GM13977 (cell line): ENCODE measurements around the gene KAZN.

ENCODE experiments used
- DNase-seq: peaks from one replicate; pipeline ENCODE4 v3.0.0; 2012; ENCODE audit warnings: low spot score
- in situ Hi-C: fragments of 300-500 bp; cut with MboI; formaldehyde crosslinking; loops from one replicate; pipeline ENCODE4 v1.12.0; 2022; ENCODE audit warnings: low sequenced_read_pairs, low pct_unique_long_range_greater_than_20kb, mixed read lengths, inconsistent platforms; ENCODE audit not compliant: unreplicated experiment
- TF ChIP-seq, protein P1 (sequence below): IDR thresholded peaks from 2 replicates; pipeline ENCODE4 v1.5.1; 2012; ENCODE audit warnings: mild to moderate bottlenecking, control low read depth; ENCODE audit not compliant: insufficient read depth; ENCODE audit errors: extremely low read depth, missing control alignments

KAZN gene

DNA sequence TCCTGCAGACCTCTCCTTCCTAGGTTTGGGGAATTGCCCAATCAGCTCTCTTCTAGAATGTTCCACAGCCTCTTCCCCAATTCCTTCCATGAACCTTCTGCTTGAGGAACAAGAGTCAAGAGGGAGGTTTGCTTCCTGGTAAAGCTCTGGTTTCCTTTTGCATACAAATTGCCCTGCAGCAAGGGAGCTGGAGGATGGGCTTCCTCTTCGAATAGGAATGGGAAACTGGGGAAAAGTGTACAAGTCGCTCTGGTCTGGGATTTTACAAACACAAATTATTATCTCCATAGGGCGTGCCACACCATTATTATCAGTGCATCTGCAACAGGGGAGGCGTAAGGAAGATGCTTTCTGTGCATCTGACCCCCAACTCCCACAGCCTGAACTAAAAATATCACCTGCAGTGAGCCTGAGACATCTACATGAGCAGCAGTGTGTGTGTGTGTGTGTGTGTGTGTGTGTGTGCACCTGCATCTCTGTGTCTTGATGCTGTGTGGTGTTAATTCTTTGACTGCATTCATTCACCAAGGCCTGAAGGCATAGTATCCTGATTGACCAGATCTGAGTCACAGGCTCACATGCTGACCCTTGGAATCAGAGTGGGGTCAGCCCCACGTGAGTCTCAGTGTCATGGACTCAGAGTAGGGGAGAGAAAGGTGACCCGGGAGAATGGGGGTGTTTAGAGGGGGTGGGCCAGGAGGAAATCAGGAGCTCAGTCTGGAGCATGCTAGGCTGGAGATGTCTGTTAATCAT lies 272.9 kb downstream of the KAZN start:
- in situ Hi-C loops = no loop called here
- DNase-seq = no peak
- TF ChIP-seq, protein P1, sequence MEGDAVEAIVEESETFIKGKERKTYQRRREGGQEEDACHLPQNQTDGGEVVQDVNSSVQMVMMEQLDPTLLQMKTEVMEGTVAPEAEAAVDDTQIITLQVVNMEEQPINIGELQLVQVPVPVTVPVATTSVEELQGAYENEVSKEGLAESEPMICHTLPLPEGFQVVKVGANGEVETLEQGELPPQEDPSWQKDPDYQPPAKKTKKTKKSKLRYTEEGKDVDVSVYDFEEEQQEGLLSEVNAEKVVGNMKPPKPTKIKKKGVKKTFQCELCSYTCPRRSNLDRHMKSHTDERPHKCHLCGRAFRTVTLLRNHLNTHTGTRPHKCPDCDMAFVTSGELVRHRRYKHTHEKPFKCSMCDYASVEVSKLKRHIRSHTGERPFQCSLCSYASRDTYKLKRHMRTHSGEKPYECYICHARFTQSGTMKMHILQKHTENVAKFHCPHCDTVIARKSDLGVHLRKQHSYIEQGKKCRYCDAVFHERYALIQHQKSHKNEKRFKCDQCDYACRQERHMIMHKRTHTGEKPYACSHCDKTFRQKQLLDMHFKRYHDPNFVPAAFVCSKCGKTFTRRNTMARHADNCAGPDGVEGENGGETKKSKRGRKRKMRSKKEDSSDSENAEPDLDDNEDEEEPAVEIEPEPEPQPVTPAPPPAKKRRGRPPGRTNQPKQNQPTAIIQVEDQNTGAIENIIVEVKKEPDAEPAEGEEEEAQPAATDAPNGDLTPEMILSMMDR = no peak

DNA sequence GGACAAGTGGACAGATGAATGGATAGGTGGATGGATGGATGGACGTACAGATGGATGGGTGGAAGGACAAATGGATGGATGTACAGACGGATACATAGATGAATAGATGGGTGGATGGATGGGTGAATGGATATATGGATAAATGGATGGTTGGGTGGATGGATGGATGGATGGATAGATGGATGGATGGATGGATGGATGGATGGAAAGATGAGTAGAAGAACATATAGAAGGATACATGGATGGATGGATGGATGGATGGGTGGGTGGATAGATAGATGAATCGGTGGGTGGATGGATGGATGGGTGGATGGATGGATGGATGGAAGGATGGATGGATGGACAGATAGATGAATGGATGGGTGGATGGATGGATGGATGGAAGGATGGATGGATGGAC lies 274.3 kb downstream of the KAZN start:
- DNase-seq = no peak
- TF ChIP-seq, protein P1 = no peak
- in situ Hi-C loops = no loop called here

DNA sequence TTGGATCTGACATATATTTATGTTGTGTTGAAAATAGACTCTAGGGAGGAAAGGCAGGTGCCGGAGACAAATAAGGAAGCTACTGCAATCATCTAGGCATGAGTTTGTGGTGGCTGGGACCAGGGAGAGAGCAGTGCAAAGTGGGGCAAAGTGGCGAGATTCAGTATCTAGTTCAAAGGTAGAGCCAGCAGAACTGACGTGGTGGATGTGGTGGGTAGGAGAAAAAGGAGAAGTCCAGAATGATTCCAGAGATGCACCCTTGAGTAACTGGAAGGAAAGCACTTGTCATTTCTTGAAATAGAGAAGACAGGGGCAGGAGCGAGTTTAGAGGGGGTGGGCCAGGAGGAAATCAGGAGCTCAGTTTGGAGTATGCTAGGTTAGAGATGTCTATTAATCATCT lies 275.2 kb downstream of the KAZN start:
- in situ Hi-C loops = no loop called here
- DNase-seq = no peak
- TF ChIP-seq, protein P1 = no peak

DNA sequence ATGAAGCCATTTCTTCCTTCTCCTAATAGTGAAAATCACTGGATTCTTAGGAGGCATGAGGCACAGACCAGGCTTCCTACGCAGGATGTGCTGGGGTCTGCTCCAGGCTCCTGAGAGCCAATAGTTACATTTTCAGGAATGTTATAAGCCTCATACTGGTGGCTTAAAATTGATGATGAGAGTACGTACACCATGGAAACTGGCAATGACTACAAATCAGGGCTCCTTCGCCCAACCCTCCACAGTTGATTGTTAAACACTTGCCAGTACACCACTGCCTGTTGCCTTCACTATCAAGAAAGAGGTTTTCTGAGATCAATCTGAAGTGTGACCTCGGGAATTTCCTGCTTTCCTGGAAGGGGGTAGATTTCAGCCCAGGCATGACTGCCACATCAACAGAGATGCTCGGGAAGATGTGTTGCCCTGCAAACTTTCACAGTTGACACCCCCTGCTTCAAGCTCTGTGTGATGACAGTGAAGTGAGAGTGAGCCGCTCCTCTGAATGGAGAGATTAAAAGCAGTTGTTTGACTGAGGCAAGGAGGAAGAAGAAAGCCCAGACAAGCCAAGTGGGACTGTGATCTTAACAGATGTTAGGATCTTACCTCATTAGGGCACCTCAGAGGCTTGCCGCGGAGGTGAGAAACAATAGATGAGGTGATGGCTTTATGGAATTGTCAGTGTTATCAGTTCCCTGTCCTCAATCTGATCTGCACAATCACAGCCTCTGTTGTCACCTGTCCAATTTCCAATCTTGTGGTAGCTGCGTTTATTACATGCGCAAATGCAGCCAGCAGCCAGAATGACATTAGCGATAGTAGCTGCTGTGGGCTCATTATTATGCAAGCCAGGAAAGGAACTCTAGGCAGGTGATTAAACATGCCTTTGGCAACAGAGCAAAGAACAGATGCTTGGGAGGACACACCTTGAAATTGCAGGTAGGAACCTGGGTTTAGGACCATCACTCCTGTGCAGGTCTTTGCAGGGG lies 277.3 kb downstream of the KAZN start:
- no peak for DNase-seq
- in situ Hi-C loops = no loop called here
- TF ChIP-seq, protein P1 = no peak

DNA sequence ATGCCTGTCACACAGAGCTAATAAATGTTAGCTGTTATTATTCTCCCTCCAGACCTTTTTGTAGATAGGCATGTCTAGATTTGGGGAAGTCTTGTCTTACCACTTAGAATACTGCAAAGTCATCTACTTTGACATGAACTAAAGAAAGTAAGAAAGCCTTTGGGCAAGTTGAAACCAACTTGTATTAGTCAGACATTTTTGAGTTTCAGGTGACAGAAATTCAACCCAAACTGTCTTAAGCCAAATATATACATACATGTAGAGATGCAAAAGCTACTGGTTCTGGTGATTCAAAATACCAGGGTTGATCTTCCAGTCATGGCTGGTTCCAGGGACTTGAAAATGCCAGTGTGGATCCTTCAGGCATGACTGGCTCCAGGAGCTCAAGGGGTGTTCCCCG lies 278.3 kb downstream of the KAZN start:
- TF ChIP-seq, protein P1 = no peak
- DNase-seq = peak; percentile 18
- in situ Hi-C loops = no loop called here

DNA sequence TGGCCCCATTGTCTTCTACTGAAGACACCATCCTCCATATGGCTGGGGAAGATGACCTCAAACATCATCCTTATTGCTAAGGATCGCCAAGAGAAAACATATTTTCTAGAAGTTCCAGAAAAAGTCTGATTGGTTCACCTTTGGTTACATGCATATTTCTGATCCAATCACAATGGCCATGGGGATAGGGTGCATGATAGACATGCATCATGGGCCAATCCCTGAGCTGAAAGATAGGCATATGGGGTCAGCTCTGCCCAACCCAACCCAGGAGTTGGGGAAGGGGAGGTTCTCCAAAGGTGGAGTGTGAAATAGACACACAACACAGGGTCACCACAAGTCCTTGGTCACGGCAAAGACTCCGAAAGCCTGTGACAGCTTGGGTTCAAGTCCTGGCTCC lies 278.7 kb downstream of the KAZN start:
- no peak for DNase-seq
- in situ Hi-C loops = no loop called here
- TF ChIP-seq, protein P1 = no peak
